HG03378 (cell line): ENCODE results near the gene UBE3B.

Experiments
- ATAC-seq: cut with Tn5 transposase; IDR thresholded peaks from one replicate; pipeline ENCODE4 v1.9.1; 2021; ENCODE audit warnings: mild to moderate bottlenecking, moderate library complexity; ENCODE audit not compliant: unreplicated experiment

UBE3B gene

GRCh38 chr12:109549613-109550270, 72.3 kb downstream of the UBE3B start:
- no peak for ATAC-seq

DNA sequence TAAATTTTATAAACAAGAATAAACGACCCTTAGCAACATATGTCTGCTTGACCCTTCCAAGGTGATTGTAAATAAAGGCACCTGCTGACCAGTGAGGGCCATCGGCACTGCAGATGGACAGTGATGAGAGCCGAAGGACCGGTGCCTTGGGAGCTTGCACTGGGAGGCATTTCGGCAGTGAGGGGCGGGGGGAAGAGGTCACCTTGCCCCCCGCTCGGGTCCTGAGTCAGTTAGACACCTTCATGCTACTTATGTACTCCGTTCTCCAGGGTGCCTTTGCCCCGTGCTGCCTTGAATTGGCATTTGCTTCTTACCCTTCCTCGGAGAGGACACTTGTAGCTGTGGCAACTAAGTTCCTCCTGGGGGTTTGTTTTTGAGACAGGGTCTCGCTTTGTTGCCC, 72.8 kb downstream of the UBE3B start:
- ATAC-seq, result no peak

GRCh38 chr12:109551108-109551507, 73.7 kb downstream of the UBE3B start:
- no peak for ATAC-seq

DNA sequence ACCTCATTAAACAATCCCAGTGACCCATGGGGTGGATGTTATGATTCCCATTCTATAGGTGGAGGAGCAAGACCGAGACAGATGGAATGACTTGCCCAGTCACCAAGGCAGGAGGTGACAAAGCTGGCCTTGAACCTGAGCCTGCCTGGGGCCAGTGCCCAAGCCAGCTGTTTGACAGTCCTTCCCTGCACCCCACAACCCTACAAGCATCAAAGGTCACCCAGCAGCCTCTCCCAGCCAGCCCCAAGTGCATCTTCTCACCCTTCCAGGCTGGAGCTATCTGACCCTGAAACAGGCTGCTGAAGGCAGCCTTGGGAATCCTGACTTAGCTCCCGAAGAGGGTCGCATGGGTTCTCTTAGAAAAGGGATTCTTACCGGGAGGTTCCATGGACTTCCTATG, 75.5 kb downstream of the UBE3B start:
- ATAC-seq, result no peak

- no peak for ATAC-seq
Measured at GRCh38 chr12:109553483-109553882, 76.0 kb downstream of the UBE3B start.

DNA sequence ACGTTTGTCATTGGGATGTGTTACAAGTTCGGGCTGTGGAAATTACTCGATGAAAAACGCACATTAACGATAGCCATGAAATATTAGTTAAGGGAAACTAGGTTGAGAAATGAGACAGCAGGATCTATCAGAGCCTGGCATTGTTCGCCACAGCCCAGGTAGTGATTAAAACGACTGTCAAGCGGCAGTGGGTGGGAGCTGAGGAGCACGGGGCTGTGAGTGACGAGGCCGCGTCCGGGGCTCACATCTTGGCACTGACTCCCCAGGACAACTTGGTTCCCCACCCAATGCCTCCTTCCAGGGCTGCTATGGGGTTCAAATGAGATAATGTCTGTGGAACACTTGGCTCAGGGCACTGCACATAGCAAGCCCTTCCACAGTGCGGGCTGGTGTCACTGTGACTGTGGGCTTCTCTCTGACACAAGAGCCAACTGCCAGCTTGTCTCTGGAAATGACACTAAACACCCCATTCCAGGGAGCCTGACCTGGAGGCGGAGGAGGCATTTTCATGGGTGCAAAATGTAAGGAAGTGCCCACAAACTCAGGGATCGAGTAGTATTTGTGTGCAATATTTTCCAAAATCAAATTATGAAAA, 76.6 kb downstream of the UBE3B start:
- ATAC-seq, result no peak

- ATAC-seq, result no peak
Measured at GRCh38 chr12:109554761-109555160, 77.3 kb downstream of the UBE3B start.

- no peak for ATAC-seq
Measured at GRCh38 chr12:109555431-109556315, 78.2 kb downstream of the UBE3B start.

- ATAC-seq, result no peak
Measured at GRCh38 chr12:109557200-109557599, 79.8 kb downstream of the UBE3B start.

DNA sequence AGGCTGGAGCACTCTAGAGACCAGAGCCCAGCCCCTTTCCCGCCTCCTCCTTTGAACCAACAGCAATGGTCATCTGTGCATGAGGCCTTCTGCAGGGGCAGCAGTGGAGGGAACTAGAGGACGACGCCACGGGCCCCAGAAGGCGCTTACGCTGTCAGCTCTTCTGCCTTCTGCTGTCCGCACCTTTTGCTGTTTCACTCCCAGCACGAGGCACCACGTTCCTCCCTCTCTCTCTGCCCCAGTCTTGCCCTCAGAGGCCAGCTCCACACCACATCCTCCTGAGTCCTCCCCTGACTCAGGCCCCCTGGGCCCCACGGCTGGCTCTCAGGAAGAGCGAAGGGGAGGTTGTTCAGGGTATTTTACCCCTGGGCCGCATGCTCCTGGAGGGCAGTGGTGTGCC, 80.4 kb downstream of the UBE3B start:
- no peak for ATAC-seq

GRCh38 chr12:109558374-109559199, 81.2 kb downstream of the UBE3B start:
- ATAC-seq, result no peak

- ATAC-seq, result no peak
Measured at GRCh38 chr12:109559200-109559505, 81.7 kb downstream of the UBE3B start.

DNA sequence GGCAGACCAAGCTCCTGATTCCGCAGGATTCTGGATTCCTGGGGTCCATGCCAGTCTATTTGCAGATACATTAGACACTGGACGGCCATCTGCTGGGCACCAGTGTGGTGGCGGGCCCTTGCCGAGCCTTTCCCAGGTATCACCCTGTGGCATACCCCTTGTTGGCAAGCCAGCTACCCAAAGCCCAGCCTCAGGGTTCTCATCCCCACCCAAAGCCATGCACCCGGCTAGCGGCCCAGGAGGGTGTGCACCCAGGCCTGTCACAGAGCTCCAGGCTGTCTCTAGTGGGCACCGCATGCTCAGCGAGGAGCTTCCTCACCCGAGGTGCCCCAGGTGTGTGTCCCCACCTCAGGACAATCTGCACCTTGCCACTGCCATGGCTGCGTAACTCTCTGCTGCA, 82.2 kb downstream of the UBE3B start:
- no peak for ATAC-seq

GRCh38 chr12:109560867-109561710, 83.7 kb downstream of the UBE3B start:
- no peak for ATAC-seq

DNA sequence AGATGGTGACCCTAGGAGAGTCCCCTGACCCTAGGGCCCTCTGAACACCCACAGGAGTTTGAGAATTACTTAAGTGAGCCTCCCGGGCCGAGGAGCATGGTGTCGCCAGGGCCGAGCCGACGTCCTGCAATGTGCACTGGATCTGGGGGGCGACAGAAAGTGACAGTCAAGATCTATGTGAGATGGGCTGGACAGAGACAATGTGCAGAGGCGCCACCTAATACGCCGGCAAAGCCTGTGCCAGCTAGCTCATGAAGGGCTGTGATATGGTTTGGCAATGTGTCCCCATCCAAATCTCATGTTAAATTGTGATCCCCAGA, 84.2 kb downstream of the UBE3B start:
- ATAC-seq, result no peak

- ATAC-seq, result no peak
Measured at GRCh38 chr12:109562871-109563270, 85.4 kb downstream of the UBE3B start.

GRCh38 chr12:109563291-109564284, 86.2 kb downstream of the UBE3B start:
- no peak for ATAC-seq

DNA sequence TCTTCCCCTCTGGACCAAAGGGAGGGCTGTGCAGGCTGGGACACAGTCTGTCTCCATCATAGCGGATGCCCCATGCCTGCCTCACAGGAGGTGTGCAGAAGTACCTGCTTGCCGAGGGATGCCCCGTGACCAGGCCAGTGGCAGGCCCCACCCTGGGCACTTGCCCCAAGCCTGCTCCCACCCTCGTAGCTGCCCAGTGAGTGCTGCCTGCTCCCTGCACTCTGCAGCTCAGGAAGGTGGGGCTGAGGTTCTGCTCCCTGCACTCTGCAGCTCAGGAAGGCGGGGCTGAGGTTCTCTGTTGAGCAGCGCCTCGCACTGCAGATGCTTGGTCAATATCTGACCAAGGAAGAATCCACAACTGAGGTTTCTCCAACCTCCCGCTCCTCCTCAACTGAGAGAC, 89.0 kb downstream of the UBE3B start:
- ATAC-seq, result no peak

GRCh38 chr12:109567296-109567695, 89.9 kb downstream of the UBE3B start:
- no peak for ATAC-seq
